Measurements from ENCODE around the gene LRCH3. TPM values are rescaled to one million over a fixed set of nuclear protein-coding genes. Genes with fewer than 3 reads are reported as not detected.
A peak's percentile ranks its signal among the peaks of the same experiment; 100 is the strongest.

The LRCH3 gene
- total and polyA plus RNA-seq, 9 of the 15 experiments (the other 6 are each of a cell fraction or from before 2014, with no cell fraction given): 4.6 to 75.3 (median 30.3) TPM

- TF ChIP-seq REST (IDR thresholded peaks at IDR 0.05; ENCODE audit: borderline replicate concordance): no peak
- TF ChIP-seq REST (CRISPR knock-in tag; IDR thresholded peaks at IDR 0.05; ENCODE audit: low read depth): peak; percentile 60; the same call in 1 of the 2 replicates
- peak in 1 of 2 experiments; percentile 64; a peak in 1 of 4 replicates for TF ChIP-seq KDM4B (IDR thresholded peaks at IDR 0.05; ENCODE audit: borderline replicate concordance in 2 of 2, low read depth in 1 of 2)
- TF ChIP-seq KHSRP (IDR thresholded peaks at IDR 0.05): no peak
- TF ChIP-seq GTF2E2 (tag; IDR thresholded peaks at IDR 0.05): peak; percentile 96
- TF ChIP-seq ZKSCAN1 (IDR thresholded peaks at IDR 0.05; ENCODE audit: low read depth, low read length): 0 out of 2 replicates have a peak, but pooled peaks have one; percentile 17
- TF ChIP-seq CREM (IDR thresholded peaks at IDR 0.05; ENCODE audit: low read depth): peak; percentile 62
- TF ChIP-seq PML (IDR thresholded peaks at IDR 0.05; ENCODE audit: low read length): peak; percentile 52; the same call in 1 of the 2 replicates
- TF ChIP-seq PKNOX1 (IDR thresholded peaks at IDR 0.05): peak; percentile 31
- peak; percentile 86 for TF ChIP-seq FIP1L1 (IDR thresholded peaks at IDR 0.05; ENCODE audit: low read depth, low read length, poor library complexity, severe bottlenecking)
- TF ChIP-seq SMAD2 (IDR thresholded peaks at IDR 0.05; ENCODE audit: low read depth, low read length): no peak
- peak; percentile 87; the same call in 1 of the 2 replicates for TF ChIP-seq RB1 (IDR thresholded peaks at IDR 0.05; ENCODE audit: low read depth)
- TF ChIP-seq SP2 (IDR thresholded peaks at IDR 0.05; ENCODE audit: extremely low read depth, low read depth, low read length, poor library complexity, severe bottlenecking): no peak
- TF ChIP-seq PCBP2 (IDR thresholded peaks at IDR 0.05; ENCODE audit: low read depth, low read length, poor library complexity, severe bottlenecking): peak; percentile 14
- no peak for TF ChIP-seq RBM39 (optimal IDR thresholded peaks at IDR 0.05; ENCODE audit: low read depth, low read length)
- TF ChIP-seq EHMT2 (IDR thresholded peaks at IDR 0.05): no peak
- peak; percentile 63; the same call in 1 of the 2 replicates for TF ChIP-seq KLF1 (tag; IDR thresholded peaks at IDR 0.05)
- TF ChIP-seq TCF7 (IDR thresholded peaks at IDR 0.05; ENCODE audit: borderline replicate concordance): peak; percentile 36; the same call in 1 of the 2 replicates
- TF ChIP-seq HNRNPL (IDR thresholded peaks at IDR 0.05; ENCODE audit: low read depth, low read length): 0 out of 2 replicates have a peak, but pooled peaks have one; percentile 49
- TF ChIP-seq NFRKB (IDR thresholded peaks at IDR 0.05; ENCODE audit: low read depth): peak; percentile 84
- peak; percentile 59; the same call in 1 of the 2 replicates for TF ChIP-seq MBD2 (IDR thresholded peaks at IDR 0.05; ENCODE audit: borderline replicate concordance, low read depth)
Observed at GRCh38 chr3:197791113-197791891, at the start of gene LRCH3 (continued).
